HL-60 (cell line): ENCODE results near the gene IRGQ.

ENCODE experiments used
- DNase-seq, 2 experiments: peaks; one replicate each; pipeline ENCODE4 v3.0.0-alpha.2; 2010 to 2020; ENCODE audit warnings: low read depth in 1 of 2, low spot score in 1 of 2
- H3K27ac ChIP-seq: fragments of 250-450 bp; sonication (Bioruptor Pico); replicated peaks from 2 replicates; pipeline ENCODE4 v1.5.1; 2020; ENCODE audit warnings: mild to moderate bottlenecking, moderate library complexity
- H3K27me3 ChIP-seq: fragments of 250-450 bp; sonication (Bioruptor Pico); 2 replicates; pipeline ENCODE4 v1.5.1; 2021; ENCODE audit warnings: mild to moderate bottlenecking, moderate library complexity; ENCODE audit not compliant: insufficient read depth, poor library complexity, severe bottlenecking
- H3K4me3 ChIP-seq: replicated peaks from 2 replicates; pipeline ENCODE4 v1.5.1; 2011; ENCODE audit warnings: mild to moderate bottlenecking, control low read depth, low read length; ENCODE audit not compliant: insufficient read depth
- CTCF ChIP-seq: IDR thresholded peaks from one replicate; pipeline ENCODE4 v1.5.1; 2011; ENCODE audit warnings: low read length, control low read depth, inconsistent platforms; ENCODE audit not compliant: insufficient read depth
- GABPA ChIP-seq: IDR thresholded peaks from 2 replicates; pipeline ENCODE4 v1.6.1; 2012; ENCODE audit warnings: low read depth
- POLR2AphosphoS5 ChIP-seq: IDR thresholded peaks from 2 replicates; pipeline ENCODE4 v1.6.1; 2012; ENCODE audit warnings: low read depth
- REST ChIP-seq: IDR thresholded peaks from 2 replicates; pipeline ENCODE4 v1.6.1; 2012; ENCODE audit warnings: low read depth; ENCODE audit not compliant: insufficient replicate concordance
- SPI1 ChIP-seq: IDR thresholded peaks from 2 replicates; pipeline ENCODE4 v1.6.1; 2012; ENCODE audit warnings: low read depth, mild to moderate bottlenecking, borderline replicate concordance

Gene IRGQ

GRCh38 chr19:43572171-43572588, 23.8 kb downstream of the IRGQ start:
- no peak for DNase-seq
- no peak for TF ChIP-seq REST
- TF ChIP-seq SPI1: no peak
- no peak for TF ChIP-seq GABPA
- TF ChIP-seq POLR2AphosphoS5: no peak
- no peak for TF ChIP-seq CTCF
- Histone ChIP-seq H3K27me3 (no peaks in the 10 kb centered on the region), H3K27ac (no peak overlapping the region), H3K4me3 (no peak overlapping the region)

GRCh38 chr19:43570174-43570791, 25.7 kb downstream of the IRGQ start:
- Histone ChIP-seq H3K4me3 (no peak overlapping the region), H3K27ac (no peak overlapping the region), H3K27me3 (no peaks in the 10 kb centered on the region)
- peak in 1 of 2 experiments; percentile 5 for DNase-seq
- peak; percentile 46; the same call in 1 of the 2 replicates for TF ChIP-seq POLR2AphosphoS5
- TF ChIP-seq SPI1: no peak
- TF ChIP-seq CTCF: no peak
- no peak for TF ChIP-seq REST
- no peak for TF ChIP-seq GABPA

- Histone ChIP-seq H3K27me3 (no peaks in the 10 kb centered on the region), H3K4me3 (no peak overlapping the region), H3K27ac (no peak overlapping the region)
- TF ChIP-seq CTCF (no peak), REST (no peak), SPI1 (no peak), POLR2AphosphoS5 (no peak), GABPA (no peak)
- no peak for DNase-seq
Observed at GRCh38 chr19:43569657-43570056, 26.3 kb downstream of the IRGQ start.
